H1 (cell line): ENCODE results near the gene EBLN2. TPM values are rescaled to one million over a fixed set of nuclear protein-coding genes. Genes with fewer than 3 reads are reported as not detected.

Experiments used
- CTCF ChIA-PET: fragments of 300-600 bp; sonication (Branson Sonifier 250); formaldehyde crosslinking; loops from one replicate; lab custom pipeline; 2021; ENCODE audit not compliant: partially characterized antibody; lab: Charles Lee
- POLR2A ChIA-PET: fragments of 300-600 bp; sonication (Branson Sonifier 250); formaldehyde crosslinking; loops from one replicate; lab custom pipeline; 2021; ENCODE audit warnings: inconsistent platforms; ENCODE audit not compliant: partially characterized antibody; lab: Charles Lee
- DNase-seq, 2 experiments: peaks; one replicate each; pipeline versions ENCODE4 v3.0.0 to v3.0.0-alpha.2; 2010 to 2022; ENCODE audit warnings: low spot score in 2 of 2, low read depth in 1 of 2, mixed read lengths in 1 of 2
- FAIRE-seq: peaks from 2 replicates; lab custom pipeline; 2011; peaks lifted over from hg19 to GRCh38; lab: Jason Lieb, UNC
- H2AFZ ChIP-seq: 2 replicates; pipeline ENCODE4 v1.8.1; 2012; ENCODE audit warnings: low read length, inconsistent platforms
- H2AK5ac ChIP-seq: 2 replicates; pipeline ENCODE4 v1.6.1; 2013; ENCODE audit warnings: low read depth, low read length
- H2BK120ac ChIP-seq: replicated peaks from 2 replicates; pipeline ENCODE3; 2013; ENCODE audit warnings: low read depth, low read length, inconsistent platforms
- H2BK12ac ChIP-seq: 2 replicates; pipeline ENCODE4 v1.6.1; 2013; ENCODE audit warnings: low read depth, low read length
- H2BK15ac ChIP-seq: 2 replicates; pipeline ENCODE4 v1.6.1; 2013; ENCODE audit warnings: low read length
- H2BK20ac ChIP-seq: 2 replicates; pipeline ENCODE4 v1.6.1; 2013; ENCODE audit warnings: low read length
- H2BK5ac ChIP-seq: 2 replicates; pipeline ENCODE4 v1.6.1; 2013; ENCODE audit warnings: low read depth, low read length
- H3K14ac ChIP-seq: 2 replicates; pipeline ENCODE4 v1.6.1; 2013; ENCODE audit warnings: inconsistent platforms; ENCODE audit not compliant: insufficient read length
- H3K18ac ChIP-seq: 2 replicates; pipeline ENCODE4 v1.6.1; 2013; ENCODE audit warnings: low read length; ENCODE audit errors: extremely low read depth
- H3K23ac ChIP-seq: 2 replicates; pipeline ENCODE4 v1.6.1; 2013; ENCODE audit warnings: inconsistent platforms; ENCODE audit not compliant: insufficient read length
- H3K23me2 ChIP-seq: 2 replicates; pipeline ENCODE4 v1.6.1; 2013; ENCODE audit warnings: low read depth, low read length
- H3K27ac ChIP-seq: 2 replicates; pipeline ENCODE4 v1.6.1; 2011; ENCODE audit warnings: low read depth, low read length, inconsistent platforms
- H3K27me3 ChIP-seq, 4 experiments: replicated peaks in 1 of 4; 1 replicate in 1 of 4; 2 replicates in 3 of 4; pipeline versions ENCODE4 v1.6.1 to v1.8.1; 2011 to 2013; ENCODE audit warnings: low read length in 3 of 4, mild to moderate bottlenecking in 3 of 4, inconsistent platforms in 2 of 4, mixed read lengths in 2 of 4, moderate library complexity in 1 of 4; ENCODE audit not compliant: control insufficient read depth in 3 of 4, insufficient read depth in 3 of 4; ENCODE audit errors: extremely low read depth in 1 of 4
- H3K36me3 ChIP-seq, 4 experiments: 2 replicates each; pipeline versions ENCODE4 v1.6.1 to v1.8.1; 2011 to 2013; ENCODE audit warnings: mild to moderate bottlenecking in 4 of 4, low read length in 3 of 4, moderate library complexity in 2 of 4, control low read depth in 1 of 4, inconsistent platforms in 1 of 4; ENCODE audit not compliant: insufficient read depth in 4 of 4, control insufficient read depth in 2 of 4
- H3K4ac ChIP-seq: replicated peaks from 2 replicates; pipeline ENCODE3; 2013; ENCODE audit warnings: low read length, low read depth, mixed read lengths, inconsistent platforms; ENCODE audit not compliant: insufficient read length
- H3K4me1 ChIP-seq, 4 experiments: replicated peaks in 1 of 4; 1 replicate in 1 of 4; 2 replicates in 3 of 4; pipeline versions ENCODE4 v1.6.1 to v1.8.1; 2011 to 2013; ENCODE audit warnings: low read length in 3 of 4, inconsistent platforms in 2 of 4, mixed read lengths in 1 of 4; ENCODE audit not compliant: insufficient read depth in 4 of 4, control insufficient read depth in 3 of 4
- H3K4me2 ChIP-seq, 2 experiments: 2 replicates each; pipeline versions ENCODE4 v1.6.1 to v1.8.1; 2011 to 2013; ENCODE audit warnings: low read depth in 2 of 2, low read length in 2 of 2, control low read depth in 1 of 2, inconsistent platforms in 1 of 2, mild to moderate bottlenecking in 1 of 2; ENCODE audit not compliant: insufficient read depth in 1 of 2
- H3K4me3 ChIP-seq, 4 experiments: fragments of 200-600, 300-600 bp in 1 of 4; sonication (generic), shearing (Covaris generic), sonication (Bioruptor Twin) in 1 of 4; 2 replicates each; pipeline versions ENCODE4 v1.5.1 to v1.8.1; 2011 to 2016; ENCODE audit warnings: low read length in 4 of 4, low read depth in 3 of 4, control low read depth in 2 of 4, inconsistent platforms in 2 of 4, mild to moderate bottlenecking in 2 of 4, mixed read lengths in 1 of 4, moderate library complexity in 1 of 4; ENCODE audit not compliant: insufficient read depth in 2 of 4; ENCODE audit errors: extremely low read depth in 1 of 4
- H3K56ac ChIP-seq: replicated peaks from 2 replicates; pipeline ENCODE3; 2013; ENCODE audit warnings: low read depth, mild to moderate bottlenecking, mixed read lengths, low read length, inconsistent platforms; ENCODE audit not compliant: insufficient read length
- H3K79me1 ChIP-seq: 2 replicates; pipeline ENCODE4 v1.6.1; 2013; ENCODE audit warnings: low read depth, low read length, control low read depth
- H3K79me2 ChIP-seq, 2 experiments: 2 replicates each; pipeline versions ENCODE4 v1.6.1 to v1.8.1; 2012 to 2013; ENCODE audit warnings: low read length in 2 of 2, mild to moderate bottlenecking in 2 of 2, inconsistent platforms in 1 of 2; ENCODE audit not compliant: insufficient read depth in 2 of 2, control insufficient read depth in 1 of 2
- H3K9ac ChIP-seq, 4 experiments: replicated peaks in 1 of 4; 1 replicate in 1 of 4; 2 replicates in 3 of 4; pipeline versions ENCODE4 v1.6.1 to v1.8.1; 2011 to 2013; ENCODE audit warnings: low read depth in 3 of 4, low read length in 3 of 4, control low read depth in 2 of 4, mild to moderate bottlenecking in 2 of 4, moderate library complexity in 2 of 4, inconsistent platforms in 1 of 4; ENCODE audit errors: extremely low read depth in 1 of 4
- H3K9me3 ChIP-seq, 2 experiments: 2 replicates each; pipeline versions ENCODE4 v1.6.1 to v1.8.1; 2012 to 2013; ENCODE audit warnings: mild to moderate bottlenecking in 2 of 2, moderate library complexity in 2 of 2, control low read depth in 1 of 2, inconsistent platforms in 1 of 2, low read depth in 1 of 2, low read length in 1 of 2, mixed read lengths in 1 of 2; ENCODE audit not compliant: insufficient read depth in 2 of 2
- H4K20me1 ChIP-seq, 2 experiments: replicated peaks in 1 of 2; 2 replicates each; pipeline versions ENCODE3 to v1.8.1; 2011 to 2013; ENCODE audit warnings: inconsistent platforms in 2 of 2, low read length in 2 of 2, mild to moderate bottlenecking in 1 of 2; ENCODE audit not compliant: insufficient read depth in 2 of 2, control insufficient read depth in 1 of 2
- H4K5ac ChIP-seq: 2 replicates; pipeline ENCODE4 v1.6.1; 2013; ENCODE audit warnings: low read length, low read depth, mixed read lengths, inconsistent platforms; ENCODE audit not compliant: insufficient read length
- H4K8ac ChIP-seq: 2 replicates; pipeline ENCODE4 v1.8.0; 2013; ENCODE audit warnings: mild to moderate bottlenecking, moderate library complexity, low read length, inconsistent platforms; ENCODE audit not compliant: insufficient read depth; ENCODE audit errors: extremely low read depth
- H4K91ac ChIP-seq: replicated peaks from 2 replicates; pipeline ENCODE3; 2013; ENCODE audit warnings: low read length, mixed read lengths, inconsistent platforms; ENCODE audit not compliant: insufficient read length
- ATF2 ChIP-seq: IDR thresholded peaks from 2 replicates; pipeline ENCODE4 v1.6.1; 2012; ENCODE audit warnings: low read length, inconsistent platforms
- EGR1 ChIP-seq: IDR thresholded peaks from 2 replicates; pipeline ENCODE4 v1.6.1; 2011; ENCODE audit warnings: low read depth, low read length, borderline replicate concordance
- GTF2F1 ChIP-seq: IDR thresholded peaks from 2 replicates; pipeline ENCODE4 v1.6.1; 2012; ENCODE audit warnings: low read depth, low read length, improper control_type of control experiment, borderline replicate concordance
- JUN ChIP-seq: IDR thresholded peaks from 2 replicates; pipeline ENCODE4 v1.6.1; 2011; ENCODE audit warnings: low read depth, mild to moderate bottlenecking, improper control_type of control experiment, low read length
- KDM4A ChIP-seq: IDR thresholded peaks from one replicate; pipeline ENCODE4 v1.7.1; 2012; ENCODE audit warnings: low read depth, mild to moderate bottlenecking, moderate library complexity, low read length, inconsistent platforms; ENCODE audit not compliant: severe bottlenecking
- NRF1 ChIP-seq: IDR thresholded peaks from 2 replicates; pipeline ENCODE4 v1.6.1; 2011; ENCODE audit warnings: mild to moderate bottlenecking, low read depth, low read length, improper control_type of control experiment
- POLR2A ChIP-seq, 2 experiments: IDR thresholded peaks; 1 replicate in 1 of 2; 2 replicates in 1 of 2; pipeline ENCODE4 v1.6.1; 2011; ENCODE audit warnings: low read depth in 2 of 2, low read length in 2 of 2, mild to moderate bottlenecking in 2 of 2; ENCODE audit errors: control extremely low read depth in 1 of 2
- RFX5 ChIP-seq: IDR thresholded peaks from 2 replicates; pipeline ENCODE4 v1.6.1; 2011; ENCODE audit warnings: low read depth, low read length, improper control_type of control experiment, borderline replicate concordance
- RNF2 ChIP-seq: fragments of 200-900, 300-1000 bp; sonication (generic); IDR thresholded peaks from 2 replicates; pipeline ENCODE4 v1.7.1; 2016; ENCODE audit warnings: borderline replicate concordance, low read depth, mild to moderate bottlenecking, antibody characterized with exemption, low read length; ENCODE audit not compliant: poor library complexity, severe bottlenecking; ENCODE audit errors: missing control alignments
- SUZ12 ChIP-seq: fragments of 200-600 bp; sonication (generic); IDR thresholded peaks from 2 replicates; pipeline ENCODE4 v1.6.1; 2012; ENCODE audit warnings: mild to moderate bottlenecking, inconsistent platforms, low read length, moderate library complexity, mixed read lengths
- WGBS, 2 experiments: shearing (Covaris generic) in 1 of 2; methylation state at CpG; one replicate each; pipeline versions ENCODE4 v1.1.6 to v1.1.7; 2013 to 2015; ENCODE audit warnings: low lambda C conversion rate in 2 of 2, mixed read lengths in 2 of 2, inconsistent platforms in 1 of 2, low coverage in 1 of 2, missing lambda C conversion rate in 1 of 2; ENCODE audit not compliant: insufficient replicate concordance in 2 of 2, insufficient coverage in 1 of 2, insufficient read length in 1 of 2; ENCODE audit errors: extremely low coverage in 1 of 2, missing lambda C conversion rate in 1 of 2; 5-methylcytosine and 5-hydroxymethylcytosine counted together
- polyA plus RNA-seq, 7 experiments: library from polyadenylated mRNA; depleted of rRNA in 3 of 7; stranded (reverse) in 5 of 7; unstranded in 2 of 7; fragments of >200 nt in 5 of 7; fragments of 200-250 nt in 2 of 7; gene quantifications; 1 replicate in 5 of 7; 2 replicates in 1 of 7; 4 replicates in 1 of 7; pipeline versions ENCODE4 v1.2.1 to v1.2.3, GENCODE V29; 2011 to 2013; ENCODE audit warnings: missing spikeins in 2 of 7, mixed read lengths in 2 of 7
- total RNA-seq: library from RNA; stranded (reverse); fragmentation: NEBNext Ultra II Directional; extraction: Animal tissue kit (Norgen Biotek cat#: 25700); gene quantifications from 2 replicates; pipeline ENCODE4 v1.2.1, GENCODE V29; 2021

The EBLN2 gene
- total and polyA plus RNA-seq, 2 of the 8 experiments (the other 6 are each of a cell fraction or from before 2014, with no cell fraction given): 1.9 to 3.8 TPM

GRCh38 chr3:73107676-73108187 lies 46.3 kb downstream of the EBLN2 start:
- Histone ChIP-seq H2AFZ (no peak overlapping the region), H3K9me3 (no peaks in the 10 kb centered on the region), H3K4me3 (no peak overlapping the region), H4K8ac (no peak overlapping the region), H2BK15ac (no peak overlapping the region), H3K36me3 (no peaks in the 10 kb centered on the region), H3K4me2 (no peak overlapping the region), H2BK120ac (no peak overlapping the region), H3K14ac (no peak overlapping the region), H3K9ac (no peak overlapping the region), H3K56ac (no peak overlapping the region), H3K4me1 (no peaks in the 10 kb centered on the region; a peak in 1 of 7 replicates), H3K79me2 (no peaks in the 10 kb centered on the region), H2BK5ac (no peak overlapping the region), H3K23ac (no peak overlapping the region), H3K79me1 (no peaks in the 10 kb centered on the region; the same call in 1 of the 2 replicates), H3K4ac (no peak overlapping the region), H2BK20ac (no peak overlapping the region), H3K18ac (no peak overlapping the region), H4K20me1 (no peaks in the 10 kb centered on the region), H2BK12ac (no peak overlapping the region), H2AK5ac (no peak overlapping the region), H4K91ac (no peak overlapping the region), H4K5ac (no peak overlapping the region), H3K27ac (no peak overlapping the region), H3K23me2 (no peaks in the 10 kb centered on the region), H3K27me3 (no peaks in the 10 kb centered on the region; a peak in 1 of 7 replicates)
- FAIRE-seq (no peak), DNase-seq (peak in 1 of 2 experiments; percentile 37)
- TF ChIP-seq RFX5 (no peak), RNF2 (no peak), EGR1 (no peak), JUN (no peak), KDM4A (no peak), SUZ12 (no peak), POLR2A (IDR thresholded peaks at IDR 0.05; ENCODE audit: control extremely low read depth in 1 of 2, low read depth in 2 of 2, low read length in 2 of 2) (no peak), GTF2F1 (no peak), ATF2 (no peak), NRF1 (no peak)
- POLR2A ChIA-PET: interaction anchor here (0.7 kb wide), 1 partner anchor 13 kb away, joined by 3 read pairs; no protein-coding TSS in a partner anchor
- WGBS, 2 experiments: 77% methylated on average over 5 of the region's 5 CpGs; no CpG with 5 or more reads in 1 of the 2 experiments
- CTCF ChIA-PET: interaction anchor here (1.0 kb wide), 1 partner anchor 324 kb away, joined by 3 read pairs; no protein-coding TSS in a partner anchor
